ENCODE results near the gene KLHL3. TPM values are rescaled to one million over a fixed set of nuclear protein-coding genes. Genes with fewer than 3 reads are reported as not detected.

Gene KLHL3
- total RNA-seq, 2 donors from 2014 or later: 3.3 to 5.7 TPM

- DNase-seq (no peak), ATAC-seq (no peak)
- Histone ChIP-seq H3K4me1 (no peaks in the 10 kb centered on the region), H3K36me3 (replicated peaks in 1 of 2; ENCODE audit: insufficient read depth in 1 of 2, low read depth in 2 of 2) (no peaks in the 10 kb centered on the region), H3K27me3 (no peaks in the 10 kb centered on the region), H3K27ac (no peak overlapping the region), H3K4me3 (no peak overlapping the region), H3K9me3 (no peaks in the 10 kb centered on the region)
- TF ChIP-seq POLR2A (IDR thresholded peaks at IDR 0.05) (no peak), CTCF (IDR thresholded peaks at IDR 0.05) (no peak)
- WGBS, 2 donors: 44 to 66% methylated on average over 1 to 5 of the region's 5 CpGs
- intact Hi-C loops (cut with DNase I): no loop called here
Measured at GRCh38 chr5:137615171-137615775, 120.6 kb downstream of the KLHL3 start.

GRCh38 chr5:137613554-137614265, 122.2 kb downstream of the KLHL3 start:
- no peaks in the 10 kb centered on the region for H3K9me3 ChIP-seq
- no peaks in the 10 kb centered on the region for H3K27me3 ChIP-seq
- TF ChIP-seq POLR2A (IDR thresholded peaks at IDR 0.05) (no peak), CTCF (IDR thresholded peaks at IDR 0.05) (no peak)
- no peak for ATAC-seq
- no peaks in the 10 kb centered on the region for H3K36me3 ChIP-seq (replicated peaks in 1 of 2; ENCODE audit: insufficient read depth in 1 of 2, low read depth in 2 of 2)
- H3K4me3 ChIP-seq: no peak overlapping the region
- H3K4me1 ChIP-seq: no peaks in the 10 kb centered on the region
- 63 to 82% methylated on average over 7 of the region's 7 CpGs for WGBS, 2 donors
- H3K27ac ChIP-seq: no peak overlapping the region
- intact Hi-C loops (cut with DNase I): no loop called here
- peak in 1 of 4 donors; percentile 30 for DNase-seq

GRCh38 chr5:137612576-137612975, 123.3 kb downstream of the KLHL3 start:
- H3K36me3 ChIP-seq (replicated peaks in 1 of 2; ENCODE audit: insufficient read depth in 1 of 2, low read depth in 2 of 2): no peaks in the 10 kb centered on the region
- no peaks in the 10 kb centered on the region for H3K9me3 ChIP-seq
- no peaks in the 10 kb centered on the region for H3K27me3 ChIP-seq
- intact Hi-C loops (cut with DNase I): no loop called here
- H3K4me1 ChIP-seq: no peaks in the 10 kb centered on the region
- ATAC-seq (no peak), DNase-seq (no peak)
- H3K4me3 ChIP-seq: no peak overlapping the region
- H3K27ac ChIP-seq: no peak overlapping the region
- TF ChIP-seq CTCF (IDR thresholded peaks at IDR 0.05) (no peak), POLR2A (IDR thresholded peaks at IDR 0.05) (no peak)

GRCh38 chr5:137611794-137612435, 124.0 kb downstream of the KLHL3 start:
- no peak overlapping the region for H3K27ac ChIP-seq
- ATAC-seq (no peak), DNase-seq (no peak)
- TF ChIP-seq POLR2A (IDR thresholded peaks at IDR 0.05): no peak
- no peak for TF ChIP-seq CTCF (IDR thresholded peaks at IDR 0.05)
- no peaks in the 10 kb centered on the region for H3K27me3 ChIP-seq
- intact Hi-C loops (cut with DNase I): no loop called here
- 74 to 95% methylated on average over 7 to 9 of the region's 9 CpGs for WGBS, 2 donors
- no peaks in the 10 kb centered on the region for H3K36me3 ChIP-seq (replicated peaks in 1 of 2; ENCODE audit: insufficient read depth in 1 of 2, low read depth in 2 of 2)
- no peak overlapping the region for H3K4me3 ChIP-seq
- no peaks in the 10 kb centered on the region for H3K9me3 ChIP-seq
- no peaks in the 10 kb centered on the region for H3K4me1 ChIP-seq

Measured in body of pancreas (tissue), 4 donors.